ENCODE measurements around the gene CAPN1. TPM values are rescaled to one million over a fixed set of nuclear protein-coding genes. Genes with fewer than 3 reads are reported as not detected.

Gene CAPN1
- total and polyA plus RNA-seq, 12 donors = 20.6 to 333 (median 135) TPM

GRCh38 chr11:65160643-65161042 lies 21.1 kb upstream of the CAPN1 start:
- intact Hi-C loops (cut with DNase I) = no loop called here
- no peak overlapping the region for H3K27ac ChIP-seq
- no peaks in the 10 kb centered on the region for H3K27me3 ChIP-seq
- TF ChIP-seq CTCF (IDR thresholded peaks at IDR 0.05) (no peak), POLR2A (IDR thresholded peaks at IDR 0.05) (no peak)
- H3K4me3 ChIP-seq = no peak overlapping the region
- DNase-seq = no peak
- no peaks in the 10 kb centered on the region for H3K36me3 ChIP-seq (replicated peaks in 1 of 2)
- no peaks in the 10 kb centered on the region for H3K9me3 ChIP-seq (replicated peaks in 1 of 3)
- H3K4me1 ChIP-seq (replicated peaks in 1 of 2) = no peaks in the 10 kb centered on the region
- 63 to 76% (median 71%) methylated on average over 3 of the region's 3 CpGs for WGBS, 4 donors

GRCh38 chr11:65163684-65164083 lies 18.0 kb upstream of the CAPN1 start:
- Histone ChIP-seq H3K36me3 (replicated peaks in 1 of 2) (no peaks in the 10 kb centered on the region), H3K9me3 (replicated peaks in 1 of 3) (no peaks in the 10 kb centered on the region), H3K4me1 (replicated peaks in 1 of 2) (no peaks in the 10 kb centered on the region), H3K27me3 (no peaks in the 10 kb centered on the region), H3K4me3 (no peak overlapping the region), H3K27ac (no peak overlapping the region)
- TF ChIP-seq POLR2A (IDR thresholded peaks at IDR 0.05) (no peak), CTCF (IDR thresholded peaks at IDR 0.05) (no peak)
- intact Hi-C loops (cut with DNase I) = no loop called here
- DNase-seq = no peak
- 74 to 94% (median 93%) methylated on average over 2 of the region's 2 CpGs for WGBS, 4 donors

- Histone ChIP-seq H3K27me3 (no peaks in the 10 kb centered on the region), H3K4me3 (no peak overlapping the region), H3K9me3 (replicated peaks in 1 of 3) (no peaks in the 10 kb centered on the region), H3K36me3 (replicated peaks in 1 of 2) (no peaks in the 10 kb centered on the region), H3K4me1 (replicated peaks in 1 of 2) (no peaks in the 10 kb centered on the region), H3K27ac (peak overlapping the region in 1 of 5 donors; percentile 22)
- no peak for DNase-seq
- TF ChIP-seq CTCF (IDR thresholded peaks at IDR 0.05) (no peak), POLR2A (IDR thresholded peaks at IDR 0.05) (no peak)
- intact Hi-C loops (cut with DNase I) = no loop called here
- 46 to 57% (median 50%) methylated on average over 31 of the region's 31 CpGs for WGBS, 4 donors
These were observed 16.1 kb upstream of the CAPN1 start for GRCh38 chr11:65165410-65166317.

- H3K9me3 ChIP-seq (replicated peaks in 1 of 3) = no peaks in the 10 kb centered on the region
- intact Hi-C loops (cut with DNase I) = no loop called here
- TF ChIP-seq POLR2A (IDR thresholded peaks at IDR 0.05) (no peak), CTCF (IDR thresholded peaks at IDR 0.05) (no peak)
- H3K36me3 ChIP-seq (replicated peaks in 1 of 2) = no peaks in the 10 kb centered on the region
- no peaks in the 10 kb centered on the region for H3K27me3 ChIP-seq
- 78 to 91% (median 87%) methylated on average over 3 of the region's 3 CpGs for WGBS, 4 donors
- no peak overlapping the region for H3K27ac ChIP-seq
- no peaks in the 10 kb centered on the region for H3K4me1 ChIP-seq (replicated peaks in 1 of 2)
- no peak for DNase-seq
- H3K4me3 ChIP-seq = no peak overlapping the region
These were observed 14.8 kb upstream of the CAPN1 start for GRCh38 chr11:65166893-65167292.

Data from adrenal gland (tissue), 12 donors.